PFSK-1 (cell line): Measurements from ENCODE around the gene SLC16A2.

Experiments used
- POLR2AphosphoS5 ChIP-seq: IDR thresholded peaks from 2 replicates; pipeline ENCODE4 v1.6.1; 2012; ENCODE audit warnings: low read depth, mild to moderate bottlenecking, control low read depth, low read length, moderate library complexity
- REST ChIP-seq, 2 experiments: IDR thresholded peaks; 2 replicates each; pipeline versions ENCODE4 v1.6.1 to v1.8.0; 2011 to 2012; ENCODE audit warnings: low read depth in 2 of 2, low read length in 2 of 2, control low read depth in 1 of 2, inconsistent platforms in 1 of 2, mild to moderate bottlenecking in 1 of 2, moderate library complexity in 1 of 2; ENCODE audit not compliant: insufficient read depth in 1 of 2
- SIN3A ChIP-seq: IDR thresholded peaks from 2 replicates; pipeline ENCODE4 v1.6.1; 2012; ENCODE audit warnings: mild to moderate bottlenecking, low read length, moderate library complexity, borderline replicate concordance; ENCODE audit not compliant: insufficient read depth
- TAF1 ChIP-seq: IDR thresholded peaks from 2 replicates; pipeline ENCODE4 v1.6.1; 2012; ENCODE audit warnings: low read length, control low read depth, borderline replicate concordance; ENCODE audit not compliant: insufficient read depth

GRCh38 chrX:74511704-74512103 is 90.4 kb downstream of the SLC16A2 start:
- TF ChIP-seq TAF1 (no peak), POLR2AphosphoS5 (no peak), REST (IDR thresholded peaks at IDR 0.05; ENCODE audit: insufficient read depth in 1 of 2, low read depth in 2 of 2, low read length in 2 of 2) (no peak), SIN3A (no peak)
